Measurements from ENCODE around the gene PSMF1. TPM values are rescaled to one million over a fixed set of nuclear protein-coding genes. Genes with fewer than 3 reads are reported as not detected.
A peak's percentile ranks its signal among the peaks of the same experiment; 100 is the strongest.

The PSMF1 gene
- total RNA-seq, 1 experiment from 2014 or later, result 166 TPM

DNA sequence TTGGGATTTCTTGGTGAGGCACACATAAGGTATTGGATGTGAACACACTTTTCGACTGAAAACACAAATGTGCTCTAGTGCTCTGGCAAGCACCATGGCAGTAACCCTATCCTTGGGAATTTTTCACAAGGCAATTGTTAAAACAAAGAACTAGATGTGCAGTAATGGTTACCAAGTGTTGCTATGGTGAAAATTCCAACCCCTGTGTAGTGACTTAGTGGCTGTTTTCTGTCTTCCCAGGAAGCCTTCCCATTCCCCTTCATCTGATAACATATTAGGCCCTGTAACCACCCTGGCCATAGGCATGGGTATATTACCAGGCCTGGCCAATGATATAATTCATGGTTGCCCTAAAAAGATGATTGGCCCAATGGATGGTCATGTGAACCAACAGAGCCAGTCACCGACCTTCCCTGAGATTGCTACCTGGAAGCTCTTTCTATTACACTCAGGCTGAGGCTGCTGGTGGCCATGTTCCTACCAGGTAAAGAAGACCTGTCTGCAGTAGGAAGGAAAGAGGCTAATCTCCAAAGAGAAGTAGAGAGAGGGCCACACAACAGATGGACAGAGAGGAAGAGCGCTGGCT, 89.0 kb downstream of the PSMF1 start:
- POLR2A ChIA-PET (ENCODE audit: unreplicated experiment), result no interaction called here
- intact Hi-C loops (cut with micrococcal nuclease; ENCODE audit: unreplicated experiment), result no loop called here
- no TSS peak for BruUV-seq (replicated peaks)

DNA sequence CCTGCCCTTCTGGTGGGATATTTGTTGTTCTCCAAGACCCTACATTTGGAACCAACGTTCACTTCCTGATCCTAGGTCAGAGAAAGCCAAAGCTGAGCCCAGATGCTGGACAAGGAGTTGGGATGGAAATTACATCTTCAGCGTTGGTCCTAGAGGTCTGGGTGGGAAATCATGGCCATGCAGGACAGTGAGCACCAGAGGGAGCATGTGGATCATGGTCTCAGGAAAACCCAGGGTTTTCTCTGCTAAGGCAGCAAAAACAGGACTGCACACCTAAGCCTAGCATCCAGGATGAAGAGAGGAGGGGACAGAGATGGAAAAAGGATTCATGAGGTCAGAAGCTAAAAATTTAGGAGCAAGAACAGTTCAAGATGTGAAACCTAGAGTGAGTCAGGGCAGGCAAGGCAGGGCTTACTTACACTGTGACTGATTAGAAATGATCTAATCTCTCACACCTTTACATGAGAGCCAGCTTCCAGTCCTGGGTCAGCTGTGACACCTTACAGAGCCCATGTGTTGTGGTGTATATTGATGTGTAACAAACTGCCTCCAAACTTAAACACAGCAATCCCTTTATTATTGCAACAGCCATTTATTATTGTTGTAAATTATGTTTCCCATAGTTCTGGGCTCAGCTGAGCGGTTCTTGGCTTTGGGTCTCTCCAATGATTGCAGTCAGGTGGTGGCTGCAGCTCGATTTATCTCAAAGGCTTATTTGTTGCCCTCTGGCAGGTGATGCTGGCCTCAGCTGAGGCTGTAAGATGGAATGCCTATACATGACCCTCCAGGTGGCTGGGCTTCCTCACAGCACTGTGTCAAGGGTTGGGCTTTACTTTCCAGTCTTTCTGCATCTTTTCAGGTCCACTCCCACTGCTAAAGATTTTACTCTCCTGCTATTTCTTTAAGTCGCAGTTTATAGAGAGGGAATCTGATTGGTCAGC, 91.3 kb downstream of the PSMF1 start:
- no peaks in the 10 kb centered on the region for H3K36me3 ChIP-seq (ENCODE audit: low read depth)
- no peak for TF ChIP-seq EZH2 (IDR thresholded peaks at IDR 0.05; ENCODE audit: low read depth)
- TF ChIP-seq, protein P1, sequence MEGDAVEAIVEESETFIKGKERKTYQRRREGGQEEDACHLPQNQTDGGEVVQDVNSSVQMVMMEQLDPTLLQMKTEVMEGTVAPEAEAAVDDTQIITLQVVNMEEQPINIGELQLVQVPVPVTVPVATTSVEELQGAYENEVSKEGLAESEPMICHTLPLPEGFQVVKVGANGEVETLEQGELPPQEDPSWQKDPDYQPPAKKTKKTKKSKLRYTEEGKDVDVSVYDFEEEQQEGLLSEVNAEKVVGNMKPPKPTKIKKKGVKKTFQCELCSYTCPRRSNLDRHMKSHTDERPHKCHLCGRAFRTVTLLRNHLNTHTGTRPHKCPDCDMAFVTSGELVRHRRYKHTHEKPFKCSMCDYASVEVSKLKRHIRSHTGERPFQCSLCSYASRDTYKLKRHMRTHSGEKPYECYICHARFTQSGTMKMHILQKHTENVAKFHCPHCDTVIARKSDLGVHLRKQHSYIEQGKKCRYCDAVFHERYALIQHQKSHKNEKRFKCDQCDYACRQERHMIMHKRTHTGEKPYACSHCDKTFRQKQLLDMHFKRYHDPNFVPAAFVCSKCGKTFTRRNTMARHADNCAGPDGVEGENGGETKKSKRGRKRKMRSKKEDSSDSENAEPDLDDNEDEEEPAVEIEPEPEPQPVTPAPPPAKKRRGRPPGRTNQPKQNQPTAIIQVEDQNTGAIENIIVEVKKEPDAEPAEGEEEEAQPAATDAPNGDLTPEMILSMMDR (conservative IDR thresholded peaks at IDR 0.05), result peak; percentile 48
- H3K4me3 ChIP-seq, result no peak overlapping the region
- H2AFZ ChIP-seq, result no peak overlapping the region
- no peak overlapping the region for H3K27ac ChIP-seq
- ChIA-PET CTCF (no interaction called here), POLR2A (ENCODE audit: unreplicated experiment) (no interaction called here)
- no peaks in the 10 kb centered on the region for H3F3A ChIP-seq (ENCODE audit: insufficient read depth, low read depth)
- intact Hi-C loops (cut with micrococcal nuclease; ENCODE audit: unreplicated experiment), result loop anchor here (2.0 to 5.0 kb wide), 2 partner anchors 231 to 252 kb away; no protein-coding TSS in a partner anchor
- no peaks in the 10 kb centered on the region for H3K4me1 ChIP-seq (replicated peaks; ENCODE audit: insufficient read depth)
- no peaks in the 10 kb centered on the region for H4K20me1 ChIP-seq (ENCODE audit: insufficient read depth)
- no TSS peak for BruUV-seq (replicated peaks)
- no peaks in the 10 kb centered on the region for H3K9me3 ChIP-seq (ENCODE audit: insufficient read depth, low read depth)
- no peaks in the 10 kb centered on the region for H3K9me2 ChIP-seq (ENCODE audit: insufficient read depth)
- peaks cover 71% of the 10 kb centered on the region for H3K27me3 ChIP-seq (ENCODE audit: insufficient read depth, low read depth)
- H3K4me2 ChIP-seq, result no peak overlapping the region
- H3K79me2 ChIP-seq (ENCODE audit: low read depth), result no peaks in the 10 kb centered on the region
- peak in 1 of 2 experiments; percentile 19 for DNase-seq

More for the DNA sequence above, 89.0 kb downstream of the PSMF1 start:
- no peak for TF ChIP-seq EZH2 (IDR thresholded peaks at IDR 0.05; ENCODE audit: low read depth)
- TF ChIP-seq, protein P1 (conservative IDR thresholded peaks at IDR 0.05), result no peak
- peaks cover 51% of the 10 kb centered on the region for H3K27me3 ChIP-seq (ENCODE audit: insufficient read depth, low read depth)
- no peaks in the 10 kb centered on the region for H3K9me2 ChIP-seq (ENCODE audit: insufficient read depth)
- H3K4me1 ChIP-seq (replicated peaks; ENCODE audit: insufficient read depth), result no peaks in the 10 kb centered on the region; the same call in 1 of the 2 replicates
- H3F3A ChIP-seq (ENCODE audit: insufficient read depth, low read depth), result no peaks in the 10 kb centered on the region
- no peaks in the 10 kb centered on the region for H3K36me3 ChIP-seq (ENCODE audit: low read depth)
- CTCF ChIA-PET, result no interaction called here
- no peak overlapping the region for H2AFZ ChIP-seq
- H3K79me2 ChIP-seq (ENCODE audit: low read depth), result no peaks in the 10 kb centered on the region
- H3K4me3 ChIP-seq, result no peak overlapping the region
- H3K4me2 ChIP-seq, result no peak overlapping the region
- no peak for DNase-seq
- no peak overlapping the region for H3K27ac ChIP-seq
- no peaks in the 10 kb centered on the region for H3K9me3 ChIP-seq (ENCODE audit: insufficient read depth, low read depth)
- H4K20me1 ChIP-seq (ENCODE audit: insufficient read depth), result no peaks in the 10 kb centered on the region

DNA sequence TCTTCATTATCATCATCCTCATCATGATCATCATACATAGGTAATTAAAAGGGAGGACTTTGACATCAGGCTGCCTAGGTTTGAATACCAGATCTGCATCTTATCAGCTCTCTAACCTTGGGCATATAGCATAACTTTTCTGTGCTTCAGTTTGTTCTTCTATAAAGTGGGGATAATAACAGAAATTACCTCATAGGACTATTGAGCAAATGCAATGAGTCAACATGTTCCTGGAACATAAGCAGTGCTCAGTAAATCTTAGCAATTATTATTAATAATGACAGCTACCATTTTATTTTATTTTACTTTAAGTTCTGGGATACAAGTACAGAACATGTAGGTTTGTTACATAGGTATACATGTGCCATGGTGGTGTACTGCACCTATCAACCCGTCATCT, 92.1 kb downstream of the PSMF1 start:
- no peaks in the 10 kb centered on the region for H3K9me3 ChIP-seq (ENCODE audit: insufficient read depth, low read depth)
- no peak overlapping the region for H3K4me2 ChIP-seq
- DNase-seq, result no peak
- H2AFZ ChIP-seq, result no peak overlapping the region
- no peak overlapping the region for H3K27ac ChIP-seq
- no peak overlapping the region for H3K4me3 ChIP-seq
- BruUV-seq (replicated peaks), result no TSS peak
- H3K79me2 ChIP-seq (ENCODE audit: low read depth), result no peaks in the 10 kb centered on the region
- H3K4me1 ChIP-seq (replicated peaks; ENCODE audit: insufficient read depth), result no peaks in the 10 kb centered on the region
- TF ChIP-seq, protein P1 (conservative IDR thresholded peaks at IDR 0.05), result no peak
- TF ChIP-seq EZH2 (IDR thresholded peaks at IDR 0.05; ENCODE audit: low read depth), result no peak
- H3K36me3 ChIP-seq (ENCODE audit: low read depth), result no peaks in the 10 kb centered on the region
- no peaks in the 10 kb centered on the region for H3K9me2 ChIP-seq (ENCODE audit: insufficient read depth)
- peaks cover 73% of the 10 kb centered on the region for H3K27me3 ChIP-seq (ENCODE audit: insufficient read depth, low read depth)
- H4K20me1 ChIP-seq (ENCODE audit: insufficient read depth), result no peaks in the 10 kb centered on the region
- POLR2A ChIA-PET (ENCODE audit: unreplicated experiment), result no interaction called here
- no peaks in the 10 kb centered on the region for H3F3A ChIP-seq (ENCODE audit: insufficient read depth, low read depth)
- intact Hi-C loops (cut with micrococcal nuclease; ENCODE audit: unreplicated experiment), result loop anchor here (5.0 kb wide), 1 partner anchor 253 kb away; no protein-coding TSS in a partner anchor
- CTCF ChIA-PET, result interaction anchor here (0.7 kb wide), 1 partner anchor 1089 kb away, joined by 3 read pairs; no protein-coding TSS in a partner anchor

Data from PC-9 (cell line).